ENCODE data around the gene CYB5B.

- TF ChIP-seq CTCF (conservative IDR thresholded peaks at IDR 0.05; ENCODE audit: low read depth, low read length): no peak
- TF ChIP-seq EZH2 (IDR thresholded peaks at IDR 0.05; ENCODE audit: borderline replicate concordance, low read depth, low read length, poor library complexity, severe bottlenecking): no peak
Observed at GRCh38 chr16:69498926-69499325, 74.5 kb downstream of the CYB5B start.
